Thyroid gland (tissue), 4 donors: ENCODE measurements around the gene BIK. TPM values are rescaled to one million over a fixed set of nuclear protein-coding genes. Genes with fewer than 3 reads are reported as not detected.

ENCODE experiments used
- DNase-seq, 2 donors: peaks; one replicate each; pipeline ENCODE4 v3.0.0-alpha.2; 2019
- H3K27ac ChIP-seq, 3 donors: fragments of 200-600 bp; sonication (generic); 1 replicate in 2 of 3; 2 replicates in 1 of 3; pipeline ENCODE4 v1.5.1; 2016 to 2019; ENCODE audit warnings: mild to moderate bottlenecking in 1 of 3, moderate library complexity in 1 of 3
- H3K27me3 ChIP-seq: fragments of 200-600 bp; sonication (generic); one replicate; pipeline ENCODE4 v1.5.1; 2019
- H3K36me3 ChIP-seq, 2 donors: fragments of 200-600 bp; sonication (generic); one replicate each; pipeline ENCODE4 v1.5.1; 2016 to 2019
- H3K4me1 ChIP-seq, 2 donors: fragments of 200-600 bp; sonication (generic); one replicate each; pipeline ENCODE4 v1.5.1; 2017 to 2019
- H3K4me3 ChIP-seq, 3 donors: fragments of 200-600 bp; sonication (generic); replicated peaks in 1 of 3; 1 replicate in 2 of 3; 2 replicates in 1 of 3; pipeline ENCODE4 v1.5.1; 2016; ENCODE audit warnings: mild to moderate bottlenecking in 1 of 3
- H3K9me3 ChIP-seq: fragments of 200-600 bp; sonication (generic); one replicate; pipeline ENCODE4 v1.5.1; 2017
- POLR2A ChIP-seq, 2 donors: fragments of 450-650 bp; IDR thresholded peaks; one replicate each; pipeline ENCODE4 v1.6.1; 2017; ENCODE audit warnings: antibody characterized with exemption in 2 of 2, mild to moderate bottlenecking in 2 of 2, moderate library complexity in 1 of 2
- WGBS, 2 donors: methylation state at CpG; one replicate each; pipeline ENCODE4 v1.1.5; 2017; 5-methylcytosine and 5-hydroxymethylcytosine counted together
- intact Hi-C: fragments of 100-400 bp; cut with DNase I; formaldehyde crosslinking; loops from one replicate; pipeline ENCODE4 v1.15.1; 2023
- total RNA-seq, 4 donors: library from RNA; depleted of rRNA; stranded (reverse); fragments of >200 nt; gene quantifications; one replicate each; pipeline ENCODE4 v1.2.3, GENCODE V29; 2016
- TF ChIP-seq, protein P1 (sequence below), 6 experiments: fragments of 200-600 bp in 3 of 6; fragments of 450-650 bp in 3 of 6; sonication (generic) in 3 of 6; IDR thresholded peaks; one replicate each; pipeline ENCODE4 v1.5.1; 2016 to 2019; ENCODE audit warnings: antibody characterized with exemption in 6 of 6, mild to moderate bottlenecking in 2 of 6, inconsistent platforms in 1 of 6, moderate library complexity in 1 of 6

Gene BIK
- total RNA-seq, 4 donors from 2014 or later, result 4.1 to 12.1 (median 5.7) TPM

DNA sequence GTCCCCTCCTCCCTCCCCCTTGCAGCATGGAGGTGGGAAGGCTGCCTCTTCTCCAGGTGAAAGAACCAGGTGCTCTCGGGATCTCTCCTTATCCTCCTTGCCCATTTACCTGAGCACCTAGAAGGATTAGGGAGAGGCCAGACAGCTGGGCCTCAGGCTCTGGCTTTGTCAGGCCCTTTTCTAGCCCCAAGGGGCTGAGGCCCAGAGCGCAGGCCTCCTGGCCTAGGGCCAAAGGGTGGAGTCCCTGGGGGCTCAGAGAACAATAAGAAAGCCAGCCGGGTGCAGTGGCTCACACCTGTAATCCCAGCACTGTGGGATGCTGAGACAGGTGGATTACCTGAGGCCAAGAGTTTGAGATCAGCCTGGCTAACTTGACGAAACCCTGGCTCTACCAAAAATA, 16.0 kb upstream of the BIK start:
- no peak overlapping the region for H3K27ac ChIP-seq
- TF ChIP-seq POLR2A (IDR thresholded peaks at IDR 0.05), result no peak
- TF ChIP-seq, protein P1, sequence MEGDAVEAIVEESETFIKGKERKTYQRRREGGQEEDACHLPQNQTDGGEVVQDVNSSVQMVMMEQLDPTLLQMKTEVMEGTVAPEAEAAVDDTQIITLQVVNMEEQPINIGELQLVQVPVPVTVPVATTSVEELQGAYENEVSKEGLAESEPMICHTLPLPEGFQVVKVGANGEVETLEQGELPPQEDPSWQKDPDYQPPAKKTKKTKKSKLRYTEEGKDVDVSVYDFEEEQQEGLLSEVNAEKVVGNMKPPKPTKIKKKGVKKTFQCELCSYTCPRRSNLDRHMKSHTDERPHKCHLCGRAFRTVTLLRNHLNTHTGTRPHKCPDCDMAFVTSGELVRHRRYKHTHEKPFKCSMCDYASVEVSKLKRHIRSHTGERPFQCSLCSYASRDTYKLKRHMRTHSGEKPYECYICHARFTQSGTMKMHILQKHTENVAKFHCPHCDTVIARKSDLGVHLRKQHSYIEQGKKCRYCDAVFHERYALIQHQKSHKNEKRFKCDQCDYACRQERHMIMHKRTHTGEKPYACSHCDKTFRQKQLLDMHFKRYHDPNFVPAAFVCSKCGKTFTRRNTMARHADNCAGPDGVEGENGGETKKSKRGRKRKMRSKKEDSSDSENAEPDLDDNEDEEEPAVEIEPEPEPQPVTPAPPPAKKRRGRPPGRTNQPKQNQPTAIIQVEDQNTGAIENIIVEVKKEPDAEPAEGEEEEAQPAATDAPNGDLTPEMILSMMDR (IDR thresholded peaks at IDR 0.05), result no peak
- no peaks in the 10 kb centered on the region for H3K36me3 ChIP-seq
- no peaks in the 10 kb centered on the region for H3K9me3 ChIP-seq
- H3K4me3 ChIP-seq, result no peak overlapping the region
- peaks cover 3 to 9% of the 10 kb centered on the region in 2 donors for H3K4me1 ChIP-seq
- WGBS, 2 donors, result 63 to 78% methylated on average over 4 of the region's 4 CpGs
- H3K27me3 ChIP-seq, result no peaks in the 10 kb centered on the region
- intact Hi-C loops, result loop anchor here (10.0 kb wide), 1 partner anchor 230 kb away; no protein-coding TSS in a partner anchor
- no peak for DNase-seq

DNA sequence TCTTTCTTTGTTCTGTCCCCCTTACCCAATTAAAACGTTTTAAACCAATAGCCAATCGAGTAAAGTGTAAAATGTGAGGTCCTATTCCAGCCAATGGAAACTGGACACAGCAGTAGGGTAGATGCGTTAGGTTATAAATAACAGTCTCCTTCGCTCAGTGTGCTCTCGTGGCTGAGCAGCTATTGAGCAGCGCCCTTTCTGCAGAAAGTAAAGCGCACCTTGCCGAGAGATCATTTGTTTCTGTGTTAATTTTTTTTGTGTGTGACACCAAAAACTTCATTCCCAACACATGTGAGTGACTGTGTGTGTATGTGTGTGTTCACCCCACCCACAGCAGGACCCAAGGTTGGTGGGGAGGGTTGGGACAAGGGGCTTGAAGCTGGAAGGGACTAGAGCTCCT, 14.1 kb upstream of the BIK start:
- Histone ChIP-seq H3K36me3 (no peaks in the 10 kb centered on the region), H3K27ac (no peak overlapping the region), H3K9me3 (no peaks in the 10 kb centered on the region), H3K4me3 (no peak overlapping the region), H3K4me1 (peaks cover 0 to 9% of the 10 kb centered on the region in 2 donors), H3K27me3 (no peaks in the 10 kb centered on the region)
- intact Hi-C loops, result loop anchor here (10.0 kb wide), 1 partner anchor 232 kb away; no protein-coding TSS in a partner anchor
- WGBS, 2 donors, result 83 to 93% methylated on average over 8 of the region's 8 CpGs
- no peak for DNase-seq
- TF ChIP-seq POLR2A (IDR thresholded peaks at IDR 0.05), result no peak
- TF ChIP-seq, protein P1 (IDR thresholded peaks at IDR 0.05), result no peak

GRCh38 chr22:43098356-43098755, 12.2 kb upstream of the BIK start:
- Histone ChIP-seq H3K9me3 (no peaks in the 10 kb centered on the region), H3K4me1 (peaks cover under 1 to 14% of the 10 kb centered on the region in 2 donors), H3K27me3 (no peaks in the 10 kb centered on the region), H3K27ac (no peak overlapping the region), H3K36me3 (no peaks in the 10 kb centered on the region), H3K4me3 (no peak overlapping the region)
- WGBS, 2 donors, result 59 to 67% methylated on average over 4 of the region's 4 CpGs
- TF ChIP-seq POLR2A (IDR thresholded peaks at IDR 0.05), result no peak
- TF ChIP-seq, protein P1 (IDR thresholded peaks at IDR 0.05), result no peak
- intact Hi-C loops, result loop anchor here (10.0 kb wide), 1 partner anchor 234 kb away; no protein-coding TSS in a partner anchor
- no peak for DNase-seq

DNA sequence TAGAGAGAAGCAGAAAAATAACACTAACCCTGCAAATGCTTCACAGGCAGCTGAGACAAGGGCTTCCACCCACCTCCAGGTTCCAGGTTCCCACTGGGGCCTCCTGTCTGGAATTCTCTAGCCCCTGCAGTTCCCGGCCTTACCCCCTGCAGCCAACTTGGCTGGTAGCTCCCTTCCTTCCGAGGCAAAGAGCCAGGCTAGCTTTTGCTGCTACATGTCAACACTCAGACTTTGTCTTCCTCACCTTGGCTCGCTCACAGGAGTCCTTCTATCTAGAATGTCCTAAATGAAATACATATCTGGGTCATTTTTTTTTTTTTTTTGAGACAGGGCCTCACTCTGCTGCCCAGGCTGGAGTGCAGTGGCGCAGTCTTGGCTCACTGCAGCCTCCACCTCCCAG, 11.5 kb upstream of the BIK start:
- Histone ChIP-seq H3K4me3 (no peak overlapping the region), H3K9me3 (no peaks in the 10 kb centered on the region), H3K36me3 (no peaks in the 10 kb centered on the region), H3K27ac (no peak overlapping the region), H3K4me1 (peaks cover 8 to 18% of the 10 kb centered on the region in 2 donors), H3K27me3 (no peaks in the 10 kb centered on the region)
- TF ChIP-seq, protein P1 (IDR thresholded peaks at IDR 0.05), result no peak
- TF ChIP-seq POLR2A (IDR thresholded peaks at IDR 0.05), result no peak
- WGBS, 2 donors, result 73 to 77% methylated on average over 4 of the region's 4 CpGs
- intact Hi-C loops, result loop anchor here (10.0 kb wide), 1 partner anchor 234 kb away; no protein-coding TSS in a partner anchor
- DNase-seq, result no peak

- 71 to 86% methylated on average over 5 of the region's 5 CpGs for WGBS, 2 donors
- Histone ChIP-seq H3K4me1 (peaks cover 11 to 19% of the 10 kb centered on the region in 2 donors), H3K4me3 (no peak overlapping the region), H3K36me3 (no peaks in the 10 kb centered on the region), H3K27me3 (no peaks in the 10 kb centered on the region), H3K27ac (no peak overlapping the region), H3K9me3 (no peaks in the 10 kb centered on the region)
- intact Hi-C loops, result no loop called here
- TF ChIP-seq, protein P1 (IDR thresholded peaks at IDR 0.05), result no peak
- TF ChIP-seq POLR2A (IDR thresholded peaks at IDR 0.05), result no peak
- DNase-seq, result no peak
Observed at GRCh38 chr22:43100225-43100624, 10.3 kb upstream of the BIK start.
